HEK293T (cell line): ENCODE results near the gene LYPD5.

ENCODE experiments used
- BHLHE40 ChIP-seq: fragments of 450-650 bp; IDR thresholded peaks from 2 replicates; pipeline ENCODE4 v1.6.1; 2016; ENCODE audit warnings: mild to moderate bottlenecking, moderate library complexity, borderline replicate concordance
- FOXA1 ChIP-seq: fragments of 450-650 bp; IDR thresholded peaks from 2 replicates; pipeline ENCODE4 v1.6.1; 2016; ENCODE audit warnings: mild to moderate bottlenecking
- FOXM1 ChIP-seq: fragments of 450-650 bp; IDR thresholded peaks from 2 replicates; pipeline ENCODE4 v1.6.1; 2017; ENCODE audit warnings: mild to moderate bottlenecking, borderline replicate concordance
- HDGF ChIP-seq: fragments of 450-650 bp; IDR thresholded peaks from 2 replicates; pipeline ENCODE4 v1.6.1; 2017; ENCODE audit warnings: antibody characterized with exemption, borderline replicate concordance
- SUZ12 ChIP-seq: fragments of 450-650 bp; IDR thresholded peaks from 2 replicates; pipeline ENCODE4 v1.6.1; 2016; ENCODE audit warnings: mild to moderate bottlenecking
- TARDBP ChIP-seq: fragments of 450-650 bp; IDR thresholded peaks from 2 replicates; pipeline ENCODE4 v1.6.1; 2016

- TF ChIP-seq SUZ12 (no peak), FOXM1 (no peak), BHLHE40 (no peak), TARDBP (no peak), FOXA1 (no peak), HDGF (no peak)
Measured at GRCh38 chr19:43766755-43767043, 35.5 kb downstream of the LYPD5 start.
